ENCODE data around the gene PLA2G15. TPM values are rescaled to one million over a fixed set of nuclear protein-coding genes. Genes with fewer than 3 reads are reported as not detected.

PLA2G15 gene
- polyA plus RNA-seq, 4 donors: 5.4 to 19.8 (median 6.5) TPM

DNA sequence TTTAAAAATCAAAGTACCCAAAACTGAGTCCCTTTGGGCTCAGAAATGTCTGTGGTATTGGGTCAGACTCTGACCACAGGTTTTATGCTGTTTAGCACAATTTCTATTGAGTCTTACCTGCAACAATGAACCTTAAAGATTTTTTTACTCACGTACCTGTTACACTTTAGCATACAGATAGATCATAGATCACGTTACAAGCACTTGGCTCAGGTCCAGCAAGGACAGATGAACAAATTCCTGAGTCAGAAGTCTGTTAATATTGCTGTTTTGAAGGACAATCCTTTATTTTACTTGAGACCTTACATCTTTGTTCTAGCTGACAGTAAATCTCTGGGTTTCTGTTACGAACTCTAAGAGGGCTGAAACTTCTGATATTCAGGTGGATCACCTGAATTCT, 52.7 kb downstream of the PLA2G15 start:
- DNase-seq (peak; percentile 39 to 56), FAIRE-seq (no peak)
- Histone ChIP-seq H3K36me3 (ENCODE audit: control insufficient read depth in 3 of 3, insufficient read depth in 2 of 3, low read depth in 1 of 3, low read length in 3 of 3) (peaks cover 12 to 62% (median 34%) of the 10 kb centered on the region in 3 donors), H3K9me3 (ENCODE audit: control insufficient read depth in 2 of 2, insufficient read depth in 1 of 2, low read depth in 1 of 2, low read length in 1 of 2) (no peaks in the 10 kb centered on the region), H3K27ac (ENCODE audit: low read depth in 1 of 3, low read length in 2 of 3) (no peak overlapping the region), H3K4me3 (ENCODE audit: low read depth in 1 of 3, low read length in 3 of 3) (no peak overlapping the region), H3K27me3 (ENCODE audit: control insufficient read depth in 3 of 3, insufficient read depth in 3 of 3, low read length in 3 of 3) (no peaks in the 10 kb centered on the region), H3K4me1 (ENCODE audit: control insufficient read depth in 3 of 3, insufficient read depth in 2 of 3, low read depth in 1 of 3, low read length in 2 of 3) (peaks cover 0 to 10% (median 0%) of the 10 kb centered on the region in 3 donors)
- WGBS, 3 donors: 46 to 68% (median 60%) methylated on average over 3 of the region's 3 CpGs

DNA sequence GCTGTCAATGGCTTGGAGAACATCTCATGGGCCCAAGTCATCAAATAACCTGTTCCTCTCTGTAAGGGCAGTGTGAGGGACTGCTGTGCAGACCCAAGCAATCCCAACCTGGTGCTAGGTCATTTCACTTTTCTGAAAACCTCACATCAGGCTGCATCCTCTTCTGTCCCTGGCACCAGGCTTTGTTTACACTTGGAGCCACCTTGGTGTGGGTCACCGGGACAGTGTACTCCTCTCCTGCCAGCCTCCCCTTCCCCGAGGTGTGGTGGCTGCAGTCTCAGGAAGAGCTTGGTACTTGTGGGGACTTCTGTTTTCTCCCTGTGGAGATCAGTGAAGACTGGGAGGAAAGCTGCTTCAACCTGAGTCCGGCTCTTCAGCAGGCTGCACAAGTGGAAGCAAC, 53.1 kb downstream of the PLA2G15 start:
- Histone ChIP-seq H3K4me1 (ENCODE audit: control insufficient read depth in 3 of 3, insufficient read depth in 2 of 3, low read depth in 1 of 3, low read length in 2 of 3) (peaks cover 0 to 10% (median 0%) of the 10 kb centered on the region in 3 donors), H3K9me3 (ENCODE audit: control insufficient read depth in 2 of 2, insufficient read depth in 1 of 2, low read depth in 1 of 2, low read length in 1 of 2) (no peaks in the 10 kb centered on the region), H3K27ac (ENCODE audit: low read depth in 1 of 3, low read length in 2 of 3) (no peak overlapping the region), H3K4me3 (ENCODE audit: low read depth in 1 of 3, low read length in 3 of 3) (no peak overlapping the region), H3K27me3 (ENCODE audit: control insufficient read depth in 3 of 3, insufficient read depth in 3 of 3, low read length in 3 of 3) (no peaks in the 10 kb centered on the region), H3K36me3 (ENCODE audit: control insufficient read depth in 3 of 3, insufficient read depth in 2 of 3, low read depth in 1 of 3, low read length in 3 of 3) (peaks cover 12 to 62% (median 34%) of the 10 kb centered on the region in 3 donors)
- FAIRE-seq (no peak), DNase-seq (no peak)
- 84 to 92% (median 86%) methylated on average over 3 of the region's 3 CpGs for WGBS, 3 donors

DNA sequence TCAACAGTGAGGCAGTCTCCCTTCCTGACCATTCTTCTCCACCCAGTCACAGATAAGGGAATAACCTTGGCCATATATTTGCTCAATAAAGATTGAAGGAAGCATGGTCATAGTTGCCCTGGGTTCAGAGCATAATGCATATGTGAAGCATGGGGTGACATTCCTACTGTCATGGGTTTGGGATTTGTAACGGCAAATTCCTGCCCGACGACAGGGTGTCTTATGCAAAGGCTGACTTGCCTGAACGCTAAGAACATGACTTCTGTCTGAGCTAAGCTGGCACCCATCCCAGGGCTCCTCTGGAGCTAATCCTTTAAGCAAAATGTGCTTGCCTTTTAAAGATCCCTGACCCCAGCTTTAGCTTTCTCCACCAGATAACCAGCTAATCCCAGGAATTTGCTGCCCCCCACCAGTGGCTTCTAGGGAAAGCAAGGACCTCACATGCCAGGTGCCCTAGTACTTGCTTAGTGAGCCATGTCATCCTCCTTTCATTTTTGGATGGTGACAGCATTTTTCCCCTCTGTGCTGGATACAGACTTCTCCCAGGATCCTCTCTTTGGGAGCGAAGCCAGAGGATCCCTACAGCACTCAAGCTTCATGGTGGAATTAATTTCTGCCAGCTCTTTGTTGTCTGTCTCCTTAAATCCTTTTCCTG, 53.9 kb downstream of the PLA2G15 start:
- FAIRE-seq (no peak), DNase-seq (no peak)
- H3K4me3 ChIP-seq (ENCODE audit: low read depth in 1 of 3, low read length in 3 of 3): no peak overlapping the region
- 68 to 82% (median 74%) methylated on average over 5 of the region's 5 CpGs for WGBS, 3 donors
- H3K36me3 ChIP-seq (ENCODE audit: control insufficient read depth in 3 of 3, insufficient read depth in 2 of 3, low read depth in 1 of 3, low read length in 3 of 3): peaks cover 12 to 61% (median 37%) of the 10 kb centered on the region in 3 donors
- no peak overlapping the region for H3K27ac ChIP-seq (ENCODE audit: low read depth in 1 of 3, low read length in 2 of 3)
- no peaks in the 10 kb centered on the region for H3K27me3 ChIP-seq (ENCODE audit: control insufficient read depth in 3 of 3, insufficient read depth in 3 of 3, low read length in 3 of 3)
- H3K9me3 ChIP-seq (ENCODE audit: control insufficient read depth in 2 of 2, insufficient read depth in 1 of 2, low read depth in 1 of 2, low read length in 1 of 2): no peaks in the 10 kb centered on the region
- peaks cover 0 to 10% (median 0%) of the 10 kb centered on the region in 3 donors for H3K4me1 ChIP-seq (ENCODE audit: control insufficient read depth in 3 of 3, insufficient read depth in 2 of 3, low read depth in 1 of 3, low read length in 2 of 3)

DNA sequence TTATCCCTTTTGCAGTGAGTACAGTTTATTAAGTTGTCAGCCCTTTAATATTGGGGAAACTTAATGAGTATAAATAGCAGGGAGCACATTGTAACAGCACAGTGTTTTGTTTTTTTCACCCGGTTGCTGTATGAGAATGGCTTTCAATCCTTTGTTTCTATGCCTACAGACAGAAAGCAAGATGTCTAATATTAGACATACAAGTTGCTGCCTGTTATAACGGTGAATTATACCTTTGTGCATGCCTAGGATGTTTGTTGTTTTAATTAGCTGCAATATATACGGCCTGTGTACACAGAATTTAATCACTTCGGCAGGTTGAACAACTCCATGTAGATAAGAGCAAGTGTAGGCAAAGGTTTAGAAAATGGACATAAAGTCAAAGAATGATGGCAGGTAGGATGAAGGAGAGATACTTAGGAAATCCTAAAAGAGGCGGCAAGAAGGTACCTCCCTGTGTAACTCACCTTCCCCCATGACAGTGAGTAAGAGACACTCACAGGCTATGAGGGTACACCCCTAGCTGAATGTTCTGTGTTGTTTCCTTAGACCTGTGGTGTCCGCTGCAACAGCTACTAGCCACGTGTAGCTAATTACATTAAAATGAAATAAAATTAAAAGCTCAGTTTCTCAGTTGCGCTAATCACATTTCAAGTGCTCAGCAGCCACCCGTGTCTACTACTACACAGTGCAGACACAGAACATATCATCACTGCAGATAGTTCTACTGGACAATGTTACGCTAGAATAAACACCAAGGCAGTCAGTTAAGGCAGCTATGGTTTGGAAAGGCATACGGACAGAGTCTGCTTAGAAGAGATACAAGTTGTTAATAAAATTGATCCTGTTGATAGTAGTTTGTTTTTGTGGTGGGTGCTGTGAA, 54.6 kb downstream of the PLA2G15 start:
- H3K27ac ChIP-seq (ENCODE audit: low read depth in 1 of 3, low read length in 2 of 3): no peak overlapping the region

DNA sequence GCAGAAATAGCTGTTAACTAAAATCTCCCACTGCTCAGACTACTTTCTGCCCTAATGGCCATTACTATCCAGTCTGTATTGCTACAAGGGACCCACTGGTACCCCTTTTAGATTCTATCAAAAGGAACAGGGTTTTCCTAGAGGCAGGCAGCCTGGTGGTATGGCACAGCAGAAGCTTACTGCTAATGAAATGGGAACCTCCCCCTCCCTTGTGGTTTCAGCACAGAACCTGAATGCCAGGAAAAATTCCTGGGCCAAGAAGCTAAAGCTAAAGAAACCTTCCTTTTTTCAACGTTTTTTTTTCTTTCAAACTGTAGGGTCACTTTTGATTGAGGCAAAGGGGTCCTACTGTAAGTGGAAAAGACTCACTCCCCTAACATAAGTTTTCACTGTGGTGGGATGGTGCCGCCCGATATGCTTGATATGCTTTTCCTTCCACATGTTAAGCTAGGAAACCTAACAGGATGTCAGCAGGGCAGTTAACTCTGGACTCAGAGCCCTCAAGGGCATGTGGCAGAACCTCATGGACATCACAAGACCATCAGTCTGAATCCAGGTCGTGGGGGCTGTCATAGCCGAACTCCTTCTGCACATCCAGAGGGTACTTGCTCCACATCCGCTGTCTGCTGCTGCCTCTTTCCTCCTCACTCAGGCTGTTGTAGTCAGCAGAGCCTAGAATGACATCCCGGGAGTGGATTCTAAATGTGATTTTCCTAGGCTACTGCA, 55.7 kb downstream of the PLA2G15 start:
- DNase-seq (no peak), FAIRE-seq (no peak)
- no peaks in the 10 kb centered on the region for H3K9me3 ChIP-seq (ENCODE audit: control insufficient read depth in 2 of 2, insufficient read depth in 1 of 2, low read depth in 1 of 2, low read length in 1 of 2)
- no peak overlapping the region for H3K27ac ChIP-seq (ENCODE audit: low read depth in 1 of 3, low read length in 2 of 3)
- H3K36me3 ChIP-seq (ENCODE audit: control insufficient read depth in 3 of 3, insufficient read depth in 2 of 3, low read depth in 1 of 3, low read length in 3 of 3): peaks cover 15 to 68% (median 34%) of the 10 kb centered on the region in 3 donors
- no peaks in the 10 kb centered on the region for H3K27me3 ChIP-seq (ENCODE audit: control insufficient read depth in 3 of 3, insufficient read depth in 3 of 3, low read length in 3 of 3)
- peaks cover 0 to 10% (median 0%) of the 10 kb centered on the region in 3 donors for H3K4me1 ChIP-seq (ENCODE audit: control insufficient read depth in 3 of 3, insufficient read depth in 2 of 3, low read depth in 1 of 3, low read length in 2 of 3)
- H3K4me3 ChIP-seq (ENCODE audit: low read depth in 1 of 3, low read length in 3 of 3): no peak overlapping the region
- WGBS, 3 donors: 84 to 86% (median 84%) methylated on average over 7 of the region's 7 CpGs

More for the DNA sequence above, 54.6 kb downstream of the PLA2G15 start:
- 66 to 80% (median 77%) methylated on average over 11 of the region's 11 CpGs for WGBS, 3 donors
- no peak for DNase-seq
- Histone ChIP-seq H3K4me3 (ENCODE audit: low read depth in 1 of 3, low read length in 3 of 3) (no peak overlapping the region), H3K27me3 (ENCODE audit: control insufficient read depth in 3 of 3, insufficient read depth in 3 of 3, low read length in 3 of 3) (no peaks in the 10 kb centered on the region), H3K4me1 (ENCODE audit: control insufficient read depth in 3 of 3, insufficient read depth in 2 of 3, low read depth in 1 of 3, low read length in 2 of 3) (peaks cover 0 to 10% (median 0%) of the 10 kb centered on the region in 3 donors), H3K9me3 (ENCODE audit: control insufficient read depth in 2 of 2, insufficient read depth in 1 of 2, low read depth in 1 of 2, low read length in 1 of 2) (no peaks in the 10 kb centered on the region), H3K36me3 (ENCODE audit: control insufficient read depth in 3 of 3, insufficient read depth in 2 of 3, low read depth in 1 of 3, low read length in 3 of 3) (peaks cover 15 to 62% (median 34%) of the 10 kb centered on the region in 3 donors)
- no peak for FAIRE-seq

DNA sequence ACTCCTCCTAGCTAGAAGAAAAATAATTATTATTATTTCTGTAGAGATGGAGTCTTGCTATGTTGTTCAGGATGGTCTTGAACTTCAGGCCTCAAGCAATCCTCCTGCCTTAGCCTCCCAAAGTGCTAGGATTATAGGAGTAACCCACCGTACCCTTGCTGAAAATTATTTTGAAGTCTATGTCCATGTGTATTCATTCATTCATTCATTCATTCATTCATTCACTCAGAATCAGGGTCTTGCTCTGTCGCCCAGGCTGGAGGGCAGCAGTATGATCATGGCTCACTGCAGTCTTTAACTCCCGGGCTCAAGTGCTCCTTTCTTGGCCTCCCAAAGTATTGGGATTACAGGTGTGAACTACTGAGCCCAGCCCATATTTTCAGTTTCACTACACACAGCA, 61.5 kb downstream of the PLA2G15 start:
- H3K4me3 ChIP-seq (ENCODE audit: low read depth in 1 of 3, low read length in 3 of 3): no peak overlapping the region
- H3K36me3 ChIP-seq (ENCODE audit: control insufficient read depth in 3 of 3, insufficient read depth in 2 of 3, low read depth in 1 of 3, low read length in 3 of 3): peaks cover 3 to 59% (median 11%) of the 10 kb centered on the region in 3 donors
- DNase-seq (no peak), FAIRE-seq (no peak)
- WGBS, 3 donors: 90 to 96% (median 93%) methylated on average over 3 of the region's 3 CpGs
- no peaks in the 10 kb centered on the region for H3K9me3 ChIP-seq (ENCODE audit: control insufficient read depth in 2 of 2, insufficient read depth in 1 of 2, low read depth in 1 of 2, low read length in 1 of 2)
- H3K4me1 ChIP-seq (ENCODE audit: control insufficient read depth in 3 of 3, insufficient read depth in 2 of 3, low read depth in 1 of 3, low read length in 2 of 3): peaks cover 3 to 10% (median 6%) of the 10 kb centered on the region in 3 donors
- H3K27ac ChIP-seq (ENCODE audit: low read depth in 1 of 3, low read length in 2 of 3): no peak overlapping the region
- H3K27me3 ChIP-seq (ENCODE audit: control insufficient read depth in 3 of 3, insufficient read depth in 3 of 3, low read length in 3 of 3): no peaks in the 10 kb centered on the region

DNA sequence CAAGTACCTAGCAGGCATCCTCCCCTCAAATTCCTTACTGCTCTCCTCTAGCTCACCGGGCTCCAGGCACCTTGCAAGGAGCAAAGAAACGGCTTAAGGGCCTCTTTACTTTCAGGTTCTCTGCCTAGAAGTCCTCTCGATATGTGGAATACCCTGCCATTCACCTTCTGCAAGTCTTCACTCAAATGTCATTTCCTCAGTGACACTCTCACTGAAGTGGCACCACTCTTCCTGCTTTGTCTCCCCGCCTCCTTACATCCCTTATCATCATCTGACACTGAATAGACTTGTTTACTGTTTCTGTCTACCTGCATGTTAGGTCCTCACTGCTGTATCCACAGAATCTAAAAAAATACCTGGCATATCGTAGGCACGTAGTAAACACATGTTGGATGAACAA, 64.6 kb downstream of the PLA2G15 start:
- peaks cover 3 to 16% (median 9%) of the 10 kb centered on the region in 3 donors for H3K4me1 ChIP-seq (ENCODE audit: control insufficient read depth in 3 of 3, insufficient read depth in 2 of 3, low read depth in 1 of 3, low read length in 2 of 3)
- H3K27ac ChIP-seq (ENCODE audit: low read depth in 1 of 3, low read length in 2 of 3): no peak overlapping the region
- H3K36me3 ChIP-seq (ENCODE audit: control insufficient read depth in 3 of 3, insufficient read depth in 2 of 3, low read depth in 1 of 3, low read length in 3 of 3): peaks cover 0 to 38% (median under 1%) of the 10 kb centered on the region in 3 donors

DNA sequence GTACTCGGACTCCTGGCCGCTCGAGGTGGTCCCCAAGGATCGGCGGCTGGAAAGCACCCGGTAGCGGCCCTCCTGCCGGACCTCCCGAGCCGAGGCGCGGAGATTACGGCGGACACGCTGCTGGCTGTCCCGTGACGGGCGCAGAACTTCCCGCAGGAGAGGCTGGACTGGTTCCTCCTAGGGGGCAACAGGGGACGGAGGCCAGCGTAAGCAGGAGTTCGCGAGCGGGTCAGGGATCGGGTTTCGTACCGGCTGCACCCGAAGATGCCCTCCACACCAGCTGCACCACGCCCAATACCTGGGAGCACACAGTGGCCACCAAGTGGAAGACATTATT, 65.2 kb downstream of the PLA2G15 start:
- Histone ChIP-seq H3K27me3 (ENCODE audit: control insufficient read depth in 3 of 3, insufficient read depth in 3 of 3, low read length in 3 of 3) (no peaks in the 10 kb centered on the region), H3K4me3 (ENCODE audit: low read depth in 1 of 3, low read length in 3 of 3) (peak overlapping the region; percentile 62 to 97 (median 73)), H3K27ac (ENCODE audit: low read depth in 1 of 3, low read length in 2 of 3) (peak overlapping the region; percentile 73 to 93 (median 83)), H3K4me1 (ENCODE audit: control insufficient read depth in 3 of 3, insufficient read depth in 2 of 3, low read depth in 1 of 3, low read length in 2 of 3) (peaks cover 3 to 16% (median 9%) of the 10 kb centered on the region in 3 donors), H3K36me3 (ENCODE audit: control insufficient read depth in 3 of 3, insufficient read depth in 2 of 3, low read depth in 1 of 3, low read length in 3 of 3) (peaks cover 0 to 32% (median 0%) of the 10 kb centered on the region in 3 donors), H3K9me3 (ENCODE audit: control insufficient read depth in 2 of 2, insufficient read depth in 1 of 2, low read depth in 1 of 2, low read length in 1 of 2) (no peaks in the 10 kb centered on the region)
- 0% methylated on average over 27 to 29 of the region's 29 CpGs for WGBS, 3 donors
- FAIRE-seq: no peak
- no peak for DNase-seq

More for the DNA sequence above, 64.6 kb downstream of the PLA2G15 start:
- Histone ChIP-seq H3K9me3 (ENCODE audit: control insufficient read depth in 2 of 2, insufficient read depth in 1 of 2, low read depth in 1 of 2, low read length in 1 of 2) (no peaks in the 10 kb centered on the region), H3K27me3 (ENCODE audit: control insufficient read depth in 3 of 3, insufficient read depth in 3 of 3, low read length in 3 of 3) (no peaks in the 10 kb centered on the region), H3K4me3 (ENCODE audit: low read depth in 1 of 3, low read length in 3 of 3) (peak overlapping the region; percentile 62 to 97 (median 73))
- FAIRE-seq: no peak
- 20 to 32% (median 21%) methylated on average over 6 of the region's 6 CpGs for WGBS, 3 donors
- DNase-seq: no peak
